ENCODE results near the gene SPECC1L.

Gene SPECC1L

DNA sequence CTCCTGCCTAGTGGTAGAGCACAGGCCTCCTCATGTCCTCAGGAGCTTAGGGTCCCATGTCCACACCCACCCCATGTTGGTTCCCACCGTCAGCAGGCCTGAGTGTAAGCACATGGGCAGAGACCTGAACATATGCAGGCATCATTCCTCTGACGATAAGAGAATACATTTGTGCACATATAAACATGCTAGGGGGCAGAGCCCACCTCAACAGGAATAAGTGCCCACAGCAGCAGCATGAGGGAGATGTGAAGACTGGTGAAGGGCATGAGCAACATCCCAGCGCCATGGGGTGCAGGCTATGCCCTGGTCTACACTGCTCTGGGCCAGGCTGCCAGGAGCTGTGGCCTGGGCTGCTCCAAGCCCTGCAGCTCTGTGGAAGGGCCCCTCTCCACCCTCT lies 173.6 kb downstream of the SPECC1L start:
- DNase-seq: no peak

DNA sequence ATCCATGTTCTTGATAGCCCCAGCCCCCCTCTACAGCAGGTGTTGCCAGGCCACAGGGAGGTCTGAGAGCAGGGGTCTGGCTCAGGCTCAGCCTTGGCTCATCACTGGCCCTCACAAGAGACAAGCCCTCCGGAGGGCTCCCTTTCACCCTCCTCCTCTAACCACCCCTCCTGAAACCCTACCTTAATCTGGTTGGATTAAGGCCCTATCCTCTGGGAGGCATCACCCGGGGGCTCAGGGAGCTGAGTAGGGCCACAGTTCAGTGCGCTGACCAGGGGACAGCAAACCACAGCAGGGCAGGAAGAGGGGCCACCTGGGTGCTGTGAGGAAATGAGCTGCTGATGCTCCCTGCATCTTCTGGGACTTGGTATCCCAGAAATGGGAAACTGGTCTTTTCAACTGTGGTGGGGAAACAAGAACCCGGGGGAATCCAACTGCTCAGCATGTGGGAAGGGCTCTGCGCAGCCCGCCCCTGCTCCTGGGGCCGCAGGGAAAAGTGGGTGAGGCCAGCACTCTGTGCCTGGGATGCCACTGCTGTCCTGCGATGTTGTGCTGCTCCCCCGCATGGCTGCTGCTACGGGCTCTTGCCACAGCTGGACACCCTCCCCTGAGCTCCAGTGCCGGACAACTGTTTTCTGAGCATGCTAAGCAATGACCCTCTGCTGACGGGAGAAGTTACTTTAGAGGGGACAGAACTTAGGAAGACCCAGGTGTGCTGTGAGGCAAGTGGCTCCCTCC lies 174.3 kb downstream of the SPECC1L start:
- no peak for DNase-seq

DNA sequence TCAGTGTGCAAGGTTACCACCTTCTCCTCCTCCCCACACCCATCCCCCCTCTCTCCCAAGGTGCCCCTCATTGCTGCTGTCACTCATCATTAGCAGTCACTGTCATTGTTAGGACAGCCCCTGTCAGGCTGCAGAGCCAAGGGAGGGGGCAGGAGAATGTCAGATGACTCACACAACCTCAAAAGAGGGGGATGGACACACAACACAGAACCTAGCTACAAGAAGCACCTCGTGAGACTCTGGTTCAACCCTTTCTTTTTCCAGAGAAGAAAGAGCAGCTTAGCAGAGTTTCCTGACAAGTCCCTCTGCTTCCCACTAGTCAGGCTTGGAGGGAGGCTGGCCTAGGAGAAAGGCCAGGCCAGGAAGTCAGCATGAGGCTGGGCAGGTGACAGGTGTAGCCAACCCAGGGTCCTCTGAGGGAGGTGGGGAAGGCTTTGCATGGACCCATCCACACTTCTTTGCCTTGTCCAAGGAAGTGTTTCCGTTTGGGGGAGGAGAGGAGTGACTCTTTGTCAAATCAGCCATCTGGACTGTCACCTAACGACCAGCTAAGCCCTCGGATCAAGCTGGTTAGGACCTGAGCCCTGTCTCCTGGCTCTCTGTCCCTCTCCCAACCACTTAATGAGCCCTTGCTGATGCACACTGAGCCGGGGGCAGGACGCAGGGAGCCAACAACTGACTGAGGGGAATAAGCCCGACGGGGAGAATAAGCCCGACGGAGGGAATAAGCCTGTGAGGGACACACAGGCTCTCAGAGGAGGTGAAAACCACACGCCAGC lies 175.0 kb downstream of the SPECC1L start:
- DNase-seq: peak in 1 of 5 experiments; percentile 41

DNA sequence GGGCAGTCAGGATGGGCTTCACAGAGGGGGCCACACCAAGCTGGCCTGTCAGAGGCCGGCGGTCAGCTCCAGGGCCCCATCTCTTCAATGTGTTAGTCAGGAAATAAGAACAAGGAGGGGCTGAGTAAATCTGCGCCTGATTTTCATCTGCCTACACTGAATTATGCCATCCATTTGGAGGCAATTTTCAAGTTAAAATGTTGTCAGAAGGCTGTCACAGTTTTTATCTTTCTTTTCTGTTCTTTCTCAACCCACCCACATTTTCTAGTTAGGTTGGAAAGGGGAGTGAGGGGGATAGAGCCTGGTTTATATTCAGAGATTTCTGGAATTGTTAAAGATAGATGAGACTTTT lies 175.6 kb downstream of the SPECC1L start:
- no peak for DNase-seq

DNA sequence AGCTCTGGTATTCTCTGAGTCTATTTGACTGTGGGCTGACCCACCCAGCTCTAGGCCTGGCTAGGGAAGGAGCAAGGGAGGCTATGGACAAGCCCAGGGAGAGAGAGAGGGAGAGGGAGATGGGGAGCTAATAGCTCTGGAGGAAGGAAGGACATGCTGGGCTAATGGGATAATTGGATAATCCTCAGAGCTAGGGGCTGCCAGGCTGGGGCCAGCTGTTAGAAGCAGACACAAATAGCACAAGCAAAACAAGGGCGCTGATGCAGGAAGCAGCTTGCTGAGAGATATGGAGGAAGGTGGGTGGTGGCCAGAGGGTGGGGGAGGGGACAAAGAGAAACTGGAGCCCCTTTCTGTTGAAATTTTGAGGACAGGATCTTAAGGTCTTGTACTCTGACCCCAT lies 180.0 kb downstream of the SPECC1L start:
- no peak for DNase-seq

DNA sequence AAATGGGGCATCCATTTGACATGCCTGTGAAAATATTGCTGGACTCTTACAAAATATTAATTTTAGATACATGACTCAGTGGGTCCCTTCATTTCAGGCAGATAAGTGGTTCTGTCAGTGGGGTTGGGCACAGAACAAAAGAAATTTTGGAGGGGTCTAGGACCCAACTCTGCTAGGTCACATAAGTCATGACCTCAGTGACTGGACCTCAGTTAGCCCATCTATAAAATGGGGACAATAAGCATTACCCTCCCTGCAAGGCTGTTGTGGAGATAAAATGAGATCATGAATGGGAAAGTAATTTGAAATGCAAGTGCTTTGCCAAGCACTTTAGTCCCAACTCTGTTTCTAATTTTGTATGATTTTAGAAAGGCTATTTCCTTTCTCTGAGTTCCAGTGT lies 180.5 kb downstream of the SPECC1L start:
- no peak for DNase-seq

DNA sequence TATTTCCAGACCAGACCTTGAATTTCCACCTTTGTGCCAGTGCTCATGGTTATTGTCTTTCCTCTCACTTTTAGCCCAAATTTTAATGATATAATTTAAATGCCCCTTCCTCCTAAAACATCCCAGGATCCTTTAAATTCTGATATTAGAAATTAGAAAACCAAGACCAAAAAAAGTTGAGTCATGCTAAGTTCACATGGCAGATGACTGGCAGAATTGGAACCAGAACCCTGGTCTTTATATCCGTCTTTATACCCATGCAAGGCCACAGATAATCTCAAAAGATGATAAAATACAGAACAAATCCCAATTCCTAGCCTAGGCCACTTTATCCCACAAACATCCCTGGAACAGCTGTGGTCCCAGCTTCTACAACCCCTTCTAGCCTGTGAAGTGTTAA lies 183.2 kb downstream of the SPECC1L start:
- DNase-seq: no peak

DNA sequence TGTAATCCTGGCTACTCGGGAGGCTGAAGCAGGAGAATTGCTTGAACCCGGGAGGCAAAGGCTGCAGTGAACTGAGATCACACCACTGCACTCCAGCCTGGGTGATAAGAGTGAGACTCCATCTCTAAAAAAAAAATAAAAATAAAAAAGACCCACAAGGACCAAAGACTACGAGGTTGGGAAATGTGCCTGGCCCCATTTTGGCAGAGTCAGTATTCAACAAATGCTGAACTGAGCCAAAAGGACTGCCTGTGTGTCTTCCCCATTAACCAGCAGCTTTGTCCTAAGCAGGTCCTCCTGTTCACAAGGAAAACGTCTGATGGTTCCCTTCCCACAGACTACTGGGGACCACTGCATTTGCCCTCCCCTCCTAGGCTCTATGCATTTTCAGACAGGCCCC lies 184.4 kb downstream of the SPECC1L start:
- DNase-seq: no peak

DNA sequence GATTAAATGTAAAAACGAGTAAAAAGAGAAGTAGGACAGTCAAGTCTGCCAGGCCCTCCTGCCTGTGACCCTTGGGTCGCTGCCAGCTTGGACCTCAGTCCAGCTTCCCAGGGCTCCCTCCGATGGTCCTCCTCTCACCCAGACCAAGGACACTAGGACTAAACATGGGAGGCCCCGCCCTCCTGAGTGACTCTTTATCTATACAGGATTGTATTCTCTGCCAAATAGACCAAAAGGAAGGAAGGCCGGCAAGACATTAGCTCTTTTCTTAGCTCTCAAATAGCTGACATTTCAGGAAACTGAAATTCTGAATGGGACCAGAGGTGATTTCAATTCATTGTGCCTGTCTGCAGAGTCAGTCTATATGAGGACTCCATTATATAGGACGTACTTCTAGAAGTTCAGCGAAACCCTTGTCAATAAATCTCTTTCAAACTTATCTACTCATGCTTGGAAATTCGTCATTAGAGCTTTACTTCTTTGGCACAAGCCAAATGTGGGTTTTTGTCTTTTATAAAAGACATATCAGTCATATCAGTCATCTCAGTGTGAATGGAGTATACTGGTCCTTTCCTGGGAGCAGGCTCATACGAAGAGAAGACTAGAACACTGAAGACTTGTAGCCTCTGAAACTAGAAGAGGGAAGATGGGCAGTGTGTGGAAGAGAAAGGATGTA lies 185.3 kb downstream of the SPECC1L start:
- no peak for DNase-seq

DNA sequence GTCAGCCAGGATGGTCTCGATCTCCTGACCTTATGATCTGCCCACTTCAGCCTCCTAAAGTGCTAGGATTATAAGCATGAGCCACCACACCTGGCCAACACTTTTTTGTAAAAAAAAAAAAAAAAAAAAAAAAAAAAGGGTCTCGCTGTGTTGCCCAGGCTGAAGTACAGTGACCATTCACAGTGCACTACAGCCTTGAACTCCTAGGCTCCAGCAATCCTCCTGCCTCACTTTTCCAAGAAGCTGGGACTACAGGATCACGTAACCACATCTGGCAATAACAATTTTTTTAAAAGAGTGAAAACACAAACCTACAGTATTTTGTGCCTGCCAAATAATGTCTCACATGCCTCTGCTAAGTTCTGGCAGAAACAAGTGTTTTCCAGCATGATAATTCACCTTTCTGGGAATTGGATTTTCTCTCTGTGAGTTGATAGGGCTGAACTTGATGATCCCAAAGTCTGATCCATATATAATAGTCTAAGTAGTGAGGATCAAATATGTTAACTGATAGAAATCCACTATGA lies 187.3 kb downstream of the SPECC1L start:
- no peak for DNase-seq

DNA sequence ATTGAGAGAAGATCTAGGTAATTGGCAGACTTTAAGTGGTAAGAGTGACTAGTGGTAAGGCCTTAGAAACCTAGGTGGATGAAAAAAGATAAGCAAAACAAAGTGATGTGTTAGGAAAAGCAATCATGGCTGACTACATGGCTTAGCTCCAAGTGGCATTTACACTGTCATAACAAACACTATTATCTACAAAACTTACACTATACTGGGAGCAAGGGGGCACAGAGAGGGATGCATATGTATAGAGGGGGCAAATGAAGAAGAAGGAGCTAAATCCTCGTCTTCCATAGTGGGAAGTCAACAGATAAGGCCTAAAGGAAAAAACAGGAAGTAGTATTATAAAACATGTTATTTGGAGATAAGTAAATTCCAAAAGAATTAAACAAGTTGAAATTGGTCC lies 189.3 kb downstream of the SPECC1L start:
- DNase-seq: no peak

DNA sequence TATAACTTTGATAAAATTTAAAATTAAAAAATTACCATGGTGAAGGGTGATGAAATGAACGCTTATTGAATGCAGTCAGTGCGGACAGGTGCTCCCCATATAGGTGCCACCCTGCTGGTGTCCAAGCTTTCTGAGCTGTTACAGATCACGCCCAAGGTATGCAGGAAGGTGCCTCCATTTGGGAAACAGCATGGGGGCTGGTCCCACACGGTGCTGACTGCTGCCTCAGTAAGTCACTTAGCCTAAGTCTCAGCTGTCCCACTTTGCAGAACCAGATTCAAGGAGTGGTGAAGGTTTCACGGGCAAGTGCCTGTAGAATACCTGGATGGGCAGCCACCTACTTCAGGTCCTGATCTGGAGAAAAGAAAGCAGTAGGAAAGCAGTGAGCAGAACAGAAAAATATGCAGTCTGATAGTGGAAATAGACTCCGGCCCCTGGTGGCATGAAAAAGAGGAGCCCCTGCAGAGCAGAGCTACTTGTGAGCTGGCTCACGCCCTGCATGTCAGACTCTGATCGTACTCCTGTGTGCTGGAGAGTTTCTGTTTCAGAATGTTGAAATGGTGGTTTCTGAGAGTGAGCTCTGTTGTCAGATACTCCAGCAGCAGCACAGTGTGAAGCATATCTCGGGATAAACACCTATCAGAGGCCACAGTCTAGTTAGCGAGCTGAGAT lies 189.9 kb downstream of the SPECC1L start:
- DNase-seq: peak in 1 of 5 experiments; percentile 78

DNA sequence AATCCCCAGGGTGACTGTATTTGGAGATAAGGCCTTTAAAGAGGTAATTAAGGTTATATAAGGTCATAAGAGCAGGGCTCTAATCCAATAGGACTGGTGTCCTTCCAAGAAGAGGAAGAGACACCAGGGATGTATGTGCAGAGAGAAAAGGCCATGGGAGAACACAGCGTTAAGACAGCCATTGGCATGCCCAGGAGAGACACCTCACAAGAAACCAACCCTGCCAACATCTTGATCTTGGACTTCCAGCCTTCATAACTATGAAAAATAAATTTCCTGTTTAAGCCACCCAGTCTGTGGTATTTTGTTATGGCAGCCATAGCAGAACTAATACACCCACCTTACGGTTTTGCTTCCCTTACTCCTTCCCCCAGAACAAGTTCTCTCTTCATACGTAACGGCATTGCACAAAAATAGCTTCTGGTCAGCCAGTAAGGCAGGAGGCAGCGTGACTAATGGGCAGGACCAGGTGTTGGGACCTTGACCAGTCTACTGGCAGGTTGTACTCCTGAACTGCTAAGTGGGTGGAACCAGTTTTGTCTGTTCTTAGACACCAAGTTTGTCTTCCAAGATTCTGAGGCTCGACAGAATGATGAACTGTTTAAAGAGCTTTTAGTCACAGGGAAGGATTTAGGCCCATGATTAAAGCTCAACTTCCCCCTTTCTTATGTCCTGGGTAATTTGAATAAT lies 192.6 kb downstream of the SPECC1L start:
- DNase-seq: no peak

DNA sequence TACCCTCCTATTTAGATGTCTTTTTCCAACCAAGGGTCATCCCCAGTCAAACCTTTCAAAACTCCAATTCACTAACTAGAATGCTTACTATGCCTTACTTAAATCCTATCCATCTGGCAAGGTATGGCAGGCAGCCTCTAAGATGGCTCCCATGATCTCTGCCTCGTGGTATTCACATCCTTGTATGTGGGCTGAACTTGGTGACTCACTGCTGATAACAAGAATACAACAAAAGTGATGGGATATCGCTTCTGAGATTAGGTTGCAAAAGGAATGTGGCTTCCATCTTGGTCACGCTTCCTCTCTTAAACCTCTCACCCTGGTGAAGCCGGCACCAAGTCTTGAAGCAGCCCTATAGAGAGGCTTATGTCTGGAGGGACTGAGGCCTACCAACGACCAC lies 194.9 kb downstream of the SPECC1L start:
- no peak for DNase-seq

DNA sequence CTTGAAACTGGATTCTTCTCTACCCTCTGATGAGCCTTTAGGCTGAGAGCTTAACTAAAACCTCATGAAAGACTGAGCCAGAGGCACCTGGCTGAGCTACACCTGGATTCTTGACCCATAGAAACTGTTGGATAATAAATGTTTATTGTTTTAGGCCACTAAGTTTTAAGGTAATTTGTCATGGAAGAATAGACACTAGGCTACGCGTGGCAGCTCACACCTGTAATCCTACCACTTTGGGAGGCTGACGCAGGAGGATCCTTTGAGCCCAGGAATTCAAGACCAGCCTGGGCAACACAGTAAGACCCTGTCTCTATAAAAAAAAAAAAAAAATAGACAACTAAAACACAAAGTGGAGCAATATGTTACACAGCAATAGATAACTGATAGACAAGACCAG lies 195.3 kb downstream of the SPECC1L start:
- DNase-seq: no peak

DNA sequence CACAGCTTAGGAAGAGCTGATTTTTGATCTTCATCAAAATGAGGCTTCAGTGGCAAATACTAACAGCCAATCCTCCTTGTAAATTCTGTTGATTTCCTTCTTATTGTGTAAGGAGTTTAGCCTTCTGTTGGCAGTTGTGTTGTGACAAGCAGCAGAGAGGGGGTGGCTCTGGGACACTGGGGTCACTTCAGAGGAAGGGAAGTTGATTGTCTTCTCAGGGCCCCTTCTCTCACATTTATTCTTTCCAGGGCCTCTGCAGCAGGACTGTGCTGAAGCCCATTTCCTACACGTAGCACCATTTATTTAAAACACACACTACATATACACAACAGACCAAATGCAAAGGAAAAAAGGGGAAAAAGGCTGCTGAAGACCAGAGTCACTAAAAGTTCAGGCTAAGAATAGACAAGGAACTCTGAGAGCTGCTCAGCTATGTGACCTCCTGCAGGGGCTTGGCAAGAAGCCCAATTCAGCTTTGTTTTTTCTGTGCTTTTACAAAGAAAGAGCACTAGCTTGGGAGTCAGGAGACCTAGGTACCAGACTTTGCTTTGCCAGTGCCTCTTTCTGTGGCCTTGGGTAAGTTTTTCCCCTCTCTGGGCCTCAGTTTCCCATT lies 196.2 kb downstream of the SPECC1L start:
- DNase-seq: no peak

DNA sequence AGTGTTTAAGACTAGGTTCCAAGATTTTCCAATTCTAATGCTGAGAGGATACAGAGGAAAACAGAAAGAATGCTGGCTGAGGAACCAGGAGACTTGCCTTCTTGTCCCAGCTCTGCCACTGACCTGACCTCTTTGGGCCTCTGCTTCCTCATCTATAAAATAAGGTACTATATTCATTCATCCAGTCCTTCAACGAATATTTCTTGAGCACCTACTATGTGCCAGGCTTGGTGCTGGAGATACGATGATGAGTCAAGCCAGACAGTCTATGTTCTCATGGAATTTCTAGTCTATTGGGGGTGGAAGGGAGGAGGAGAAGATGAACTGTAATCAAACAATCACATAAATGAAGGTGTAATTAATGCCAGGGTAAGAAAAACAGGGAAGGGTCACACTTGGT lies 196.7 kb downstream of the SPECC1L start:
- no peak for DNase-seq

All from T-helper 2 cell (primary cell).